ENCODE results near the gene TMEM30A. TPM values are rescaled to one million over a fixed set of nuclear protein-coding genes. Genes with fewer than 3 reads are reported as not detected.
A peak's percentile ranks its signal among the peaks of the same experiment; 100 is the strongest.

Gene TMEM30A
- 10 to 100 TPM; 55.2 to 82.8 TPM for total RNA-seq
- long read RNA-seq, full-length matches to known transcripts: 187 of 194 reads
- long read RNA-seq, partial matches to known transcripts: 0 of 194 reads
- long read RNA-seq, other reads (novel, unspliced or antisense): 7 of 194 reads

DNA sequence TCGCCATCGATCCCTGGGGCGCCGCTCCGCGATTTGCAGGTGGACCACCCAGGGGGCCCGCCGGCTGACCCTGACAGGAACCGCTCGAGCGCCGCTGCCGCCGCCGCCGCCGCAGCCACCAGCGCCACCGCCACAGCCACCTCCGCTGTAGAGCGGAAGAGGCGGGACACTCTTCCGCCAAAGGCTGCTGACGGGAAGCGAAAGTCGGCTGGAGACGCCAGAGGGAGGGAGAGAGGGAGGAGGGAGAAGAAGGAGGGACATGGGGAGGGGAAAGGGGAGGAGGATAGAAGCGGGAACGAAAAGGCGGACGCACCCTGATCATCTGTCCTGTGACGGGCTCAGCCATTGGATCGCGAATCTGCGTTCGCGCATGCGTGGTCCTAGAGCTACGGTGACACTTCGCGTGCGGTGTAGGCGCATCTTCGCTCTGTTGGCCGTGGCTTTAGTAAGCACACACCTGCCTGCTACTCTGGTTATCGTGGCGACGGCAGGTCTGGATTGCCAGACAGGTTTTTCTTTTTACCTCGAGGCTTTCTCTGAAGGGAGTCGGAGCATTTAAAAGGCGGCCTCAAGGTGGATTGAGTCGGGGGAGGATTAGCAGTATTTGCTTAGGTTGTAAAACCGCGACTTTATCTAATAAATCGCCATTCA, at the start of gene TMEM30A:
TSS of gene TMEM30A (minus strand) at position 161 of the 651 bp plus-strand sequence. CDS start at position 7, 154 bp downstream.
- peak; percentile 98 for DNase-seq
- peak; percentile 99 to 100 for ATAC-seq
- intact Hi-C loops (cut with DNase I): no loop called here

- DNase-seq (no peak), ATAC-seq (no peak)
- intact Hi-C loops (cut with DNase I): no loop called here
These were observed 49.1 kb upstream of the TMEM30A start for GRCh38 chr6:75333676-75334200.

DNA sequence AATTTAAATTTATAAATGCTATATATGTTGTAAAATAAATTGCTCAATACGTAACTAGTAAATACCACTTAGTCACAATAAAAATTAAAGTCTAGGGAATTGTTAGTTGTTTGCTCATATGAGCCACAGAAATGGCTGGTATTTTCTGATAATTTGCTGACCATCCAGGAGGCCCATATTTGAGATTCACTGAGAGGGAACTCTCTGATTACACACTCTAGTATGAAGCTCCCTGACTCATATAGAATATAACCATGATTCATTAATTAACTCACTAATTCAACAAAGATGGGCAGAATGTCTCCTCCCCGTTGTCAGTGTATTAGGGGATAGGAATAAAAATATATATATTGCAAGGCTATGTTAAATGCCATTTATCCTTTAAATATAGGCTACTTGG, 46.6 kb upstream of the TMEM30A start:
- intact Hi-C loops (cut with DNase I): no loop called here

DNA sequence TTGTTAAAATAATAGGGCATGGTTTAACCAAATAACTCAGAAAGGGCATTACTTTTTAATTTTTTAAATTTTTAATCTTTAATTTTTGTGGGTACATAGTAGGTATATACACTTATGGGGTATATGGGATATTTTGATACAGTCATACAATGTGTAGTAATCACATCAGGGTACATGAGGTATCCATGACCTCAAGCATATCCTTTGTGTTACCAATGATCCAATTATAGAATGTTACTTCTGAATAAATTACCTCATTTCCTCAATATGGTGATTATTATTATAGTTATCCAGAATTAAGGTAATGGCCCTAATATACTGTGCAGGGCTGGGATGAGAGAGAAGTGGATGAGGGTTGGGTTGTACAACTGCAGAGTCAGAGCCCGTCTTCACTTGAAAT, 45.1 kb upstream of the TMEM30A start:
- intact Hi-C loops (cut with DNase I): no loop called here
- no peak for DNase-seq
- ATAC-seq: no peak

More for the DNA sequence above, 46.6 kb upstream of the TMEM30A start:
- no peak for ATAC-seq
- no peak for DNase-seq

- intact Hi-C loops (cut with DNase I): no loop called here
- DNase-seq: no peak
- no peak for ATAC-seq
These were observed 43.2 kb upstream of the TMEM30A start for GRCh38 chr6:75327807-75328206.

GRCh38 chr6:75326557-75327258, 42.1 kb upstream of the TMEM30A start:
- intact Hi-C loops (cut with DNase I): no loop called here
- DNase-seq (no peak), ATAC-seq (no peak)

GRCh38 chr6:75318900-75319299, 34.3 kb upstream of the TMEM30A start:
- DNase-seq: no peak
- intact Hi-C loops (cut with DNase I): no loop called here
- no peak for ATAC-seq

DNA sequence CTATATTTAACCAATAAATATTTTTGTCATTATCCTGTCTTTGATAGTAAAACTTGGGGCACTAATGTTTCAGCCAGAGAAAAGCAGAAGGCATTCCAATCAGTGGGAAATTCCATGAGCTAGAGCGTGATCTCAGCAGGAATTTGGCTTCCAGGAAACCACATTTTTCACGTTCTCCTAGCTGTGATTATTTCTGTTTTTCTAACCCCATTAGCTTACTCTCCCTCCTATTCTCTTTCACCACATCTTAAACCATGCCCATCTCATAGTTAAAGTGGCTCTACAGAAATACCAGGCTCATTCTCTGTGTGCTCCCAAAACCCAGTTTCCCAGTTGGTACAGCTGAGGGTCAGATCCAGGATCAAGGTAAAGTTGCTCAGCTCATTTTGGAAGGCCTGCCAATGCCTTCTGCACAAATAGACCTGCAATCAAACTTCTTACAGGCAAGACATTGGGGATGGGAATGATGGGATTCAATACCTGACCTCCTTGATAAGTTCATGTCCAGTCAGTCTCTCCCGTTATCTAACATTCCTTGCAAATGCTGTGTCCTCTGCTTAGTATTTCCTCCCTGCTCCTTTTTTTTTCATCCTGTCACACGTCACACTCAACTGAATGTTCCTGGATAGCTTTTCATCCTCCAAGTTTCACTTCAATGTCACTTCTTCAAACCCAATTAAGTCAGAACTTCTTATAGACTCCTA, 33.1 kb upstream of the TMEM30A start:
- no peak for DNase-seq
- ATAC-seq: peak; percentile 79 to 89
- intact Hi-C loops (cut with DNase I): no loop called here

DNA sequence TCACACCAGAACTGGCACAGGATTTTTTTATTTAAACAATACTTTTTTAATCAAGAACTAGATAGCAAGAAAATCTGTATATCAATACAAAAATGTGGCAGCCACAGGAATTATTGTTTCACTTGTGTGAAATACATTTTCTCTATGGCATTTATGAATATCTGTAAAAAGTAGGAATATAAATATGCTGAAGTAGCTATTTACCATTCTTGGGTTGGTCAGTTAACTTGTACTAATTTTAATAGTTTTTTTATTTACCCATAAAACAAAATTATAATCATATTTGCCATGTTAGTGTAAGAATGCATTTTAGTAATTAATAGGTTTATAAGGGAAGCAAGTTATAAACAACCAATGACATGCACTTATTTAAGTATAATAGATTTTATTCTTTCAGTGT, 31.4 kb upstream of the TMEM30A start:
- DNase-seq: no peak
- intact Hi-C loops (cut with DNase I): no loop called here
- ATAC-seq: no peak

DNA sequence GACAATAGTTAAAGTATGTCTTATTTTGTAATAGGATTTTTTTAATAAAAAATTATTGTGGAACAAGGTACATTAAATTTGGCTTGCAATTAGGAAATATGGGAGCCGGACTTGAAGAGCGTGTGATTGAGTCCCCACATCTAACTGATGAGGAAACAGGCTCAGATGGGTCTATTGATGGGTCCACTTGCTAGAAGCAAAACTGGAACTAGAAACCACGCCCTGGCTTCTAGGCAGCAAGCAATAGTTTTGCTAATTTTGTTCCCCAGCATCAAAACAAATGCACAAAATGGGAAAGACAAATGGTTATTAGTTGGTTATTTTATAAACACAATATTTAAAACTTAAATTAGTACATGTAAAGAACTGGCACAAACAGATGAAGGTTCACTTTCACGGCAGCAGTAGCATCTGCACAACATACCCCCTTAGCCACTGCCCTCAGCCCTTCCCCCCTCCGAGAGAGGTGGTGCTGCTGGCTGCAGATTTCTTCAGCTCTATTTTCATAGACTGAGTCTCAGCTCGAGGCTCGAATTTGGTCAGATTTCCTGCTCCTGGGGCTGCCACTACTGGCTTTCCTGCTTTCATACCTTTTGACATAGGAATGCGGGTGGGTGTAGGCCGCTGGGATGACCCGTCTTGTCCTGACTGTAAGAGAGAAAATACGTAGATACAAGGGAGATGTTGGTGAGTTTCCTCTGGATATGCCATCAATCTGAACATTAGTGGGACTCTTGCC, 23.8 kb upstream of the TMEM30A start:
- DNase-seq (no peak), ATAC-seq (peak in 1 of 2 donors; percentile 25)
- intact Hi-C loops (cut with DNase I): no loop called here

GRCh38 chr6:75307364-75308004, 22.9 kb upstream of the TMEM30A start:
- ATAC-seq: no peak
- no peak for DNase-seq
- intact Hi-C loops (cut with DNase I): no loop called here

DNA sequence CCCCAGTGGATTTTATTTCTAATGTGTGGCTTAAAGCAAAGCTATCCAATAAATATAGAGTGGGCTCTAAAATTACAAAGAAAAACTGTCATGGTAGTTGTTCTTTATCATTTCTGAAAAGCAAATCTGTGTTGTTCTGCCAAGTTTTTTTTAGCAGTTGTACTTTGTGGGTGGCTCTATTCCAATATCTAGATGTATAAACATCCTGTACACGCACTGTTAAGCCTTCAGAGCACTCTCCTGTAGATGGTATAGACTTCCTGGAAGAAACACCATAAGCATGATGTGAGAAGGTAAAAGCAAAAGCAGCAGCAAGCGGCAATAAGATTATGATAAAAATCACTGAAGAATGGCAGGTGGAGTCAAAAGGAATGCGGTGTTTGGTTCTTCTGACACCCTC, 21.5 kb upstream of the TMEM30A start:
- intact Hi-C loops (cut with DNase I): no loop called here
- DNase-seq: no peak
- no peak for ATAC-seq

GRCh38 chr6:75305573-75305972, 21.0 kb upstream of the TMEM30A start:
- ATAC-seq (no peak), DNase-seq (no peak)
- intact Hi-C loops (cut with DNase I): no loop called here

- intact Hi-C loops (cut with DNase I): loop anchor here in 1 of 2 donors (5.0 kb wide), 1 partner anchor 200 kb away; no protein-coding TSS in a partner anchor
- no peak for ATAC-seq
- DNase-seq: no peak
These were observed 17.7 kb upstream of the TMEM30A start for GRCh38 chr6:75302280-75302679.

DNA sequence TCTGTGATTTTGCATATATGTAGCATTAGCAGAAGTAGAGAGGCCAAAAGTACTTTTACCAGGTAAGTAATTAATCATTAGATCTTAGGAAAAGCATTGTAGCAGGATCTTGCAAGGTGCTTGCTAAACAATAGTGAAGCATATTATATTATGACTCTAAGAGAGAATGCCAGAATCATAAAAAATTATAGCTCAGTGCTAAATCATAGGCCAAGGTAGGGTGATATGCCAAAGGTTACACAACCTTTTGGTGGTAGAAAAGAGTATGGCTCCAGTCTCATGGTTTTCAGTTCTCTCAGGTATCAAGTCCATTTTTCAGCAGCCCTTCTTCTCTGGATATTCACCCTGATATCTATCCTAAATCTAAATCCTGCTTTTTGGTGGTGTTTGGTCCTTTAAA, 16.9 kb upstream of the TMEM30A start:
- DNase-seq (no peak), ATAC-seq (no peak)
- intact Hi-C loops (cut with DNase I): loop anchor here in 1 of 2 donors (5.0 kb wide), 1 partner anchor 201 kb away; no protein-coding TSS in a partner anchor

DNA sequence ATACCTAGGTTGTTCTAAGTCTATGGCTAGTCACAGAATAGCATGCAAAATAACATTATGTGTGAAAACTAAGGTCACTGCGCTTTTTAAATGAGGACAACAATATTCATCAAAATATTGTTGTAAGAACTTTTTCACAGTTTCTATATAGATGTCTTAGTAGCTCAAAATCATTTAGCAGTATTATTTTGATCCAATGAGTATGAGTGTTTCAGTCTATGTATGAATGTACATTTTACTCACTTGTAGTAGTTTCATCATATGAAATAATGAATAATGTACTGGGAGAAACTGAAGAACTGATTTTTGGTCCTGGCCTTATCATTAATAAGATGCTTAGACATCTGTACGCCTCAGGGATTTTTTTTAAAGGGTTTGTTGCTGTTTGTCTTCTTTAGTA, 16.5 kb upstream of the TMEM30A start:
- ATAC-seq: no peak
- intact Hi-C loops (cut with DNase I): loop anchor here in 1 of 2 donors (5.0 kb wide), 1 partner anchor 201 kb away; no protein-coding TSS in a partner anchor
- no peak for DNase-seq

DNA sequence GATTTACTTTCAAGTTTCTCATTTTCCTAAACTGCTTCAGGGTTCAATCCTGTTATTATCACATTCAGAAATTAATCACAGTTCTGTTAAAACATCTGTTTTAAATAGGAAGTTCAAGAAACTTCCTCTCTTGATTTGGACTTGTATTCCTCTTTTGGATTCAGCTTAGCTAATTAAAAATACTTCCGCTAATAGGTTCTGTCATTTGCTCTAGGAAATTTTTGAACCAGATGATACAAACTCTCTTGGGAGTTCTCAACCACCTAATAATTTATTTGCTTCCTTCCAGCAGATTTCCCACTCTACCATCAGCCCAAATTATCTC, 15.9 kb upstream of the TMEM30A start:
- DNase-seq (no peak), ATAC-seq (no peak)
- intact Hi-C loops (cut with DNase I): loop anchor here in 1 of 2 donors (5.0 kb wide), 1 partner anchor 202 kb away; no protein-coding TSS in a partner anchor

GRCh38 chr6:75299801-75300530, 15.4 kb upstream of the TMEM30A start:
- ATAC-seq: no peak
- no peak for DNase-seq
- intact Hi-C loops (cut with DNase I): loop anchor here (5.0 to 10.0 kb wide), 2 partner anchors 202 to 215 kb away; no protein-coding TSS in a partner anchor
